ENCODE measurements around the gene GPR84.
A peak's percentile ranks its signal among the peaks of the same experiment; 100 is the strongest.

GPR84 gene

DNA sequence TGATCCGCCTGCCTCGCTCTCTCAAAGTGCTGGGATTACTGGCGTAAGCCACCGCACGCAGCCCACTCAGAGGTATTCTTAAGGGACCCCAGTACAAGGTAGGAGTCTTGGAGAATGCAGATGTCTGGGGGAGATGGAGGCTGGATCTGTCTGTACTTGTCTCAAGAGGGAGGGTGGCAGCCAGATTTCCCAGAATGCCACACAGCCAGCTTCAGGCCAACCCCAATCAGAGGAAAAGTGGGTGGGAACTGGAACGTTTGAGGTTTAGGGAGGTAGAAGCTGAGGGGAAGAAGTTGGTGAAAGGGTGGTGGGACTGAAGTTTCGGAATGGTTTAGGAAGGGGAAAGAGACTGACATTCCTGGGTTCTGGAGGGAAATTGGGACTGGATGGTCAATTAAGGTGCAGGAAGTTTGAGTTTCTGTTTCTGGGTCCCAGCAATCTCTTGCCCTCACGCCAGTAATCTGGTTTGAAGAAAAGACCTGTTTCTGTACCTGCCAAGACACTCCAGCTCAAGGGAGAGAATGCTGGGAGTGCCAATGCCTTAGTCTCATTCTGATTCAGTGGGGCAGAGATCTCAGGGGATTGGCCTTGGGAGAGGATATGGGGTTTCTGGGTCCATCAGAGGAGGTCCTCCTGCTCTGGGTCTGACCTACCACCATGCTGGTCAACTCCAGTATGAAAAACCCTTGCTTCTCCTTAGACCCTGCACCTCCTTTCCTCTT lies 28.4 kb upstream of the GPR84 start:
- DNase-seq (ENCODE audit: low read depth, low spot score) = no peak

DNA sequence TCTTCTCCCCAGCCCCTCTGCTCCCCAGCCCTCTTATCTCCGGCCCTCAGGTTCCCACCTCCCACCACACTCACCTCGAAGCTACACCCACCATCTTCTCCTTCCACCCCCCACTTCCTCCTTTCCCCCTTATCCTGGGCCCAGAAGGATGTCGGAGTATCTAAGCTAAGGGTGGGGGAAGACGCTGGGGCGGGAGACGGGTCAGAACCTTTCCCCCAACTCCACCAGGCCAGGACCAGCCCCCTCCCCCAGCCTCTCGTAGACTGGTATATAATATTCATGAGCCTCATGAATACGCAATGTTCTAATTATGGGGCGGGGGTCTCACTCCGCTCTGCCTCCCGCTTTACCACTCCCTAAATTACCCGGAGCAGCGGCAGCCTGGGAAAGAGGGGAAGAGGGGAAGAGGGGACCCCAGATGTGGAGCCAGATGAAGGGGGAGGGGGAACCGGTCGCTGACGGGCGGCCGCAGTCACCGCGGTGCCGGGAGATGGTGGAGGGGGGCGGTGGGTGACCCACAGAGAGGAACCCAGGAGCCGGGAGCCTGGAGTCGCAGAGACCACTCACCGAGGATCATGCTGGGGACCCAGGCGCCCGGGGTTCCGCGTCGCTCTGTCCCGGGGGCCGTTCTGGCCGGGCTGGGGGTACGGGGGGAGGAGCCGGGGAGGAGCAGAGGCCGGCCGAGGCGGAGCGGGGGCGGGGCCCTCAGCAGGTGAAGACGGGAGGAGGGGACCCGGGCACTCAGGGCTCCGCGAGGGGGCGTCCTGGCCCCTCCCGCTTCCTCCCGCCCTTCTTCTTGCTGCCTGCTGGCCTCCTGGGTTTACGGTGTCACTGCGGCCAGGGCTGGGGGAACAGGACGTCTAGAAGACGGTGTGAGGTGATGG lies 26.6 kb upstream of the GPR84 start:
- DNase-seq (ENCODE audit: low read depth, low spot score) = peak; percentile 84

DNA sequence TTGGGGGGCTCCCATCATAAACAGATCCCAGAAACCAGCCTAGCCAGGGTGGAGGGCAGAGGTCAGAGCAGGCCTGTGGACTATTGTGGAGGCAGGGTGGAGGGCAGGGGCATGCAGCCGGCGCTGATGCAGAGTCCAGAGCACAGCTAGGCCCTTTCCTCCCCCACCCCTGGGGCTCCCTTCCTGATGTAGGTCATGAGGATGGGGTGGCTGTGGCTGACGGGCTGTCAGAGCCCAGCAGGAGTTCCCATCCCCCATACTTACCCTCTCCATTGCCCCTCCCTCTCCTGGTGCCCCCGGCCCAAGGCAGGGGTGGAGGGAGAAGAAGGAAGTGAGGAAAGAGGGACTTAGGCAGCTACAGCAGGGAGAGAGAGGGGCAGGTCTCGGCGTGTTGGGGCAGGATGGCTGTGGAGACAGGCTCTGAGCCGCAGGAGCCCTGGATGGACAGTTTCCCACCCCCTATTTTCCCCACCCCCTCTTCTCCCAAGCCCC lies 25.9 kb upstream of the GPR84 start:
- DNase-seq (ENCODE audit: low read depth, low spot score) = peak; percentile 83

DNA sequence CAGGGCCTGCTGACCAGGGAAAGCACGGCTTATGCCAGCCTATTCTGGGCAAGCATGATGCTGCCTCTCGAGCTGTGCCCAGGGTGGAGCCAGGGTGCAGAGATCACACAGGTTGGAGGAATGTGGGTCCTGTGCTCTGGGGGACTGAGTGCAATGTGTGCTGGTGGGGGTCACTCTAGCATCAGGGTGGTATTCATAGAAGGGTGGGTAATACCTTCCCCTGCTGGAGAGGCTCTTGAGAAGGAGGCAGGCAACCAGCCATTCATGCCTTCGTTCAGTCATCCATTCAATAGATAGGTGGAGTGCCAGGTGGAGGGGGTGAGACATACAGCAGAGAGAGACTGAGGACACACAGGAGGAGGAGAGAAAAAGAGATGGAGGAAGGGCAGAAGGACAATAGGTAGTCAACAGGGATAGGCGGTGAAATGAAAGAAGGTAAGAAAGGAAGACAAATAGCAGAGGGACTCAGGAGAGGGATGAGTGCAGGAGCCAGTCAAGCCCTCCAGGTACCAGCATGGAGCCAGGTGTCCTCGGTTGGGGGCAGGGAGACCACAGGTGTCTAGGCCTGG lies 25.4 kb upstream of the GPR84 start:
- DNase-seq (ENCODE audit: low read depth, low spot score) = no peak

DNA sequence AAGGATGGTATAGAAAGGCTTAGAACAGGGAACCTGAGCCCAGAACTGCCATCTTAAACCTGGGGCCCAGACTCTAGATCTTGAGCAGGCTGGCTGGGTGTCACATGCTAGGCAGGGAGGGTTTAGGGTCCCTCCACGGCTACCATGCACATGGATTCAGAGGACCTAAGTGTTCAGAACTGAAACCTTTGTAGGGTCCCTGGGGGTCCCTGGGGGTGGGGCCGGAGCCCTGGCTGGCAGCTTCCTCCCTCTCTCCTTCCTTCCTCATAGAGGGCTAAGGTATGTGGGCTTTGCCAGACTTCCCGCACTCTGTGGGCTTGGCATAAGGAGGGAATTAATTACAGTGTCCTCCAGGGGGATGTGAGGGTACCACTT lies 24.8 kb upstream of the GPR84 start:
- DNase-seq (ENCODE audit: low read depth, low spot score) = no peak

DNA sequence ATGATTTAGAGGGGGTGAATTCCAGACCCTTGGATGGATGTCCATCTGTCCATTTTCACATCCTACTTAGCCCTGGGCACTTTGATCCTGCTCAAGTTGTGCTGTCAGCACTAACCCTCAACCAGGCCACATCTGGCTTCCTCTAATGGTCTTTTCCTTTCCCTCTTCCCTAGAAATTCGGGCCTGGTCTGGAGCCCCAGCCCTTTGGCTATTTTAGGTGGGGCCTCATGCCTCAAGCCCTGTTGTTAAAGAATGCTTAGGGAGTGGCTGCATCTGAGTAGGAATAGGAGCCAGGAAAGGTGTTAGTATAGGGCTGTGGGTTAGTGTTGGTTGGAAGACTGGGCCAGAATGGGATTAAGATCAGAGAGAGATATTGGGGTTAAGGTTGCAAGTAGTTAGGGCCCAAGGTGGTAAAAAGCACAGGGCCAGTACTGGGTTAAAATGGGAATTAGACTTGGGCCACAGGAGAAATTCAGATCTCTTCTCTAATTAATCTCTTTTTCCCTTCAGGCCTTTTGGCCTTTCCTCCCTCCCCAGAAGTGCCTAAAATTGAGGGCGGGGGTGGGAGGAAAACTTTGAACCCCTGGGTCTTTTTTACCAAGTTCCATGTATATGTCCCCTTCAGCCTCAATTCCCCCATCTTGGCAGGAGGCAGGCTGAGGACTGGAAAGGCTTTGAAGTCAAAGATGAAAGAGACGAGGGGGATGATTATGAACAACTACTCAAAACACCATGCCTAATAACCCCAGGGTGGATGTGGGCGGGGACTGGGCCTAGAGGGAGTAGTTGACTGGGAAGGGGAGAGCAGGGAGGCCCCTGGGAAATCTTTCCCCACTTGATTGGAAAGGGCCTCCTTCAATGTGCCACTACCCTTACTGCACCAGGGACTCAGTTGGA lies 24.2 kb upstream of the GPR84 start:
- peak; percentile 93 for DNase-seq (ENCODE audit: low read depth, low spot score)

DNA sequence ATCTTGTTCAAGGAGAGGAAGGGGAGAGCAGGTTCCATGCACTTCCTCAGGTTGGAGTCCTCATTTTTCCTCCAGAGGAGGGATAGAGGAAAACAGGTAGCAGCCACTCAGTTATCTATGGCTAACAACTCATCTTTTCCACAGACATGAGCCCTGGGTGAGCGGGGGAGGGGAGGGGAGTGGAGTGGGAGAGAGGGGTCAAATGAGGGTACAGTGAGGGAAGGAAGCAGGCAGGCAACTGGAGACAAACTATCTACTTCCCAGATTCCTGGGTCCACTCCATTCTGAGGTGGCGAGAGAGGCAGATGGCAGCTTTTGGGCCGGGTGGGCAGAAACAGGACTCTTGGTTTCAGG lies 22.8 kb upstream of the GPR84 start:
- no peak for DNase-seq (ENCODE audit: low read depth, low spot score)

DNA sequence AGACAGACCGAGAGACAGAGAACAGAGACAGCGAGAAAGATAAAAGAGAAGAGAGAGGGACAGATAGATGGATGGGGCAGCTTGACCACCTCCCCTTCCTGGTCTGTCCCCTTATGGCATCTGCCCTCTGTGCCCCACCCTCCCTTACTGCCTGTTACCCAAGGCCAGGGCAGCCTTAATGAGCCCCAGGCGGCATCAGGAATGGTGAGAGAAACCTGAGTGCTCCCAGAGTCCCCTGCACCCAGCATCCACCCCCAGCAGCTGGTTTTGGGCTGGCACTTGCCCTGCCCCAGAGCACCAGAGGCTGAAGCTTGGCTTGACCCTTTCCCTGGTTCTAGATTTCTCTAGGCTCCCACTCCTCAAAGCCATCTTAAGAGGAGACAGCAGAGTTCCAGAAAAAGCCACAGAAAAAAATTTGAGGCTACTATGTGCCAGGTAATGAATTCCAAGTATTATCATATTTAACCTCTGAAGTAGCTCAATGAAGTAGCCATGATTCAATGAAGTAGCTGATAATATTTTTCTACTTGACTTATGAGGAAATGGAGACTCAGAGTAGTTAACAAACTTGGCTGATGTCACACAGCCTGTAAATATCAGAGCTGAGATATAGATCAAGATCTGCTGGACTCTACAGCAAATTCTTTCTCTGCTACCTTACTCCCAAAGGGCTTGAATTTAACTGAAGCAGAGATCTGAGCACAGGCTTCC lies 22.3 kb upstream of the GPR84 start:
- no peak for DNase-seq (ENCODE audit: low read depth, low spot score)

DNA sequence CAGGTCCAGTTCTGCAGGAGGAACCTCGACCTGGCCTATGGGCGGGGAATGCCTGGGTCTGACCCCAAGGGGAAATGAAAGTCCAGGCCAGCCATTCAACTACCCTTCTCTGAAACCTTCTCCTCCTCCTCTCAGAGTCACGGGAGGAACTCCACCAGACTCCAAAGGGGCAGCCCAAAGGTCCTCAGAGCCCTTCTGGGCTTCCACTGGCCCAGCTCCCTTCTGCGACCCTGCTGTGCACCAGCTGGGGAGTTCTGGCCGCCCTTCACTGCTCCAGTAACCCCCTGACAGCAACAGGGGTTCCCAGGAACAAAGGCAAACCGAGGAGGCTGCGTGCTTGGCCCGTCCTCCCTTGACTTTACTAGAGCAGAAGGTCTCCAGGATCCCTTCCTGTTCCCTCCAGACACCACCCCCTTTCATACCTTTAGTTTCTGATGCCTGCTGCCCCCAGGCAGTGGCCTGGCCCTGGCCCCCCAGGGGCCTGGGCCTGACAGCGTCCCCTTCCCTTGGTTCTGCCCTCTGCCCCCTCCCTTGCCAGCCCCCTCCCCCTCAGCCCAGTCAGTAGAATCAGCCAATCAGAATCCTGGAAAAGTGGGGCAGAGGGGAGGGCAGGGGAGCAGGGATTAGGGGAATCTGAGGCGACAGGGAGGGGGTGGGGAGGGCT lies 21.1 kb upstream of the GPR84 start:
- peak; percentile 61 for DNase-seq (ENCODE audit: low read depth, low spot score)

DNA sequence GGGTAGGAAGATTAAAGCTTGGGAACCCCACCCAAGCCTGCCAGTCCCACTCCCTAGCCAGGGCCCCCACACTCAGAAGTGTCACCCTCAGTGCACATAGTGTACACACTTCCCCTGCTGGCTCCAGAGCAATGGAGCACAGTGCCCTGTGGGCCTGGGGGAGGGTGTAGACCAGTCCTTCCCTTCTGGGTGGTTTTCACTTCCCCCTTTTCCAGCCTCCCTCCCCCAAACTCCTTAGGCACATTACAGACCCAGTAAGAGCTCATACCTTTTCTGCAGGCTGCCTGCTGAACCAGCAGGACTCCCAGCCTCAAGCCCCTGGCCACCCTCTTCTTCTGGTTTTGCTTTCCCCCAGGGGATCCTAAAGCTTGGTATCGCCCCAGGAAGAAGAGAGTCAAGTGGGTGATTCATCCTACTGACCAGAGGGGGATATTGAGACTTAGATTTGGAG lies 20.3 kb upstream of the GPR84 start, which contains the start of gene ZNF385A:
TSS of gene ZNF385A (minus strand) at position 143 of the 451 bp plus-strand sequence. CDS start 219 bp downstream, outside the sequence.
- DNase-seq (ENCODE audit: low read depth, low spot score) = peak; percentile 49

DNA sequence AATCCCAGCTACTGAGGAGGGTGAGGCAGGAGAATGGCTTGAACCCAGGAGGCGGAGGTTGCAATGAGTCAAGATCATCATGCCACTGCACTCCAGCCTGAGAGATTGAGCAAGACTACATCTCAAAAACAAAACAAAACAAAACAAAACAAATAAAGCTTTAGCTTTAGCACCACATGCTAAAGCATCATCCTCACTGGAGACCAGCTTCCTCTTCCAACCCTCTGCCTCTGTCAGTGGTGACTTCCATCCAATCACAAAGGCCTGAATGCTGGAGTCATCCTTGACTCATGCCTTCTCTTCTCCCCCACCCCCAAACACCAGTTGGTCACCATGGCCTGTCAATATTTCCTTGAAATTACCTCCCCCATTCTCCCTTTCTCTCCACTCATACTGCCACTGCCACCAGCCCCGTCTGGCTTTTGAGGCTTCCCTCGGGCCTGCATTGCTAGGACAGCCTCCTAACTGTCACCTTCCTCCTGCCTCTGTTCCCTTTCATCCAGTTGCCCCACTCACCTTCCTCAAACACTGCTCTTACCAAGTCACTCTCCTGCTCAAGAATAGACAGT lies 18.8 kb upstream of the GPR84 start:
- DNase-seq (ENCODE audit: low read depth, low spot score) = no peak

DNA sequence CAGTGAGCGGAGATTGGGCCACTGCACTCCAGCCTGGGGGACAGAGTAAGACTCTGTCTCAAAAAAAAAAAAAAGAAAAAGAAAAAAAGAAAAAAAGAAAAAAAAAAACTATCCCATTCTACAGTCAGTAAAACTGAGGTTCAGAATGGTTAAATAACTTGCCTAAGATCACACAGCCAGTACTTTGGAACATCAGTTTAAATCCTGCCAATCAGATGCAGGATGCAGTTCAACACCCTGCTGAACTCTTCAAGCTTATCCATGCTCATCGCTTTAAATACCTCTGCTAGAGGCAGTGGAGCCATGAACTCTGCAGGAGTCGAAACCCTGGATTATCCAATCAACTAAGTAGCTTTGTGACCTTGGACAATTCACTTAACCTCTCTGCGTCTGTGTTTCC lies 16.9 kb upstream of the GPR84 start:
- no peak for DNase-seq (ENCODE audit: low read depth, low spot score)

DNA sequence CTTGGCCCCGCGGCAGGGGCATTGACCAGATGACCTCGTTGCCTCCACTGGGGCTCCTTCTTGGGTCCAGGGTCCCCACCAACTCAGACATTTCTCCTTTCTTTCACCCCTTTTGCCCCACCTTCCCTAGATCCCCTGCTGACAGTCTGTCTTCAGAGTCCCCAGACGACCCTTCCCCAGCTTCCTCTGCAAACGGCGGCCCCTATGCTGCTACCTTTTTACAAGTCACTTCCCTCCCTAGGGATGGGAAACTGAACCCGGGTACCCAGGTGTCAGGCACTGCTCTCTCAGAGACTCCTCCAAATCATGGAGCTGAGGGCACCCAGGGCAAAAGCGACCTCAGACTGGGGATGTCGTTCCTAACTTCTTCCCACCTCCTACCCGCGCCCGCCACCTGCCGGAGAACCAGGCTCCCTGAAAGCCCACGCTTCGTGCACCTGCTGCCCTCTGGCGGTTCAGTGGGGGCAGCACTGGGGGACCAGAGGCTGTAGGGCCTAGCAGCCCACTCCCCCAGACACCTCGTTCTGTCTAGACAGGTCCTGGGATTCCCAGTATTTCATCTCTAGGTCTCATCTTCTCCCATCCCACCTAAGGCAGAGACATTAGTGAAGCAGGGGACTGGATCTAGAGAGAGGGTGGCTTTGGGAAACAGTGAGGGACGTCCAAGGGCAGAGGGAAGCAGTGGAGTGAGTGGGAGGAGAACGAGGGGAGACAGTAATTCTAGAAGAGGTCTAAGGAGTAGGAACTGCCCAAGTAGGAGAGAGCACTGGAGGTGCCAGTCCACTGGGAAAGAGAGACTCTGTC lies 15.3 kb upstream of the GPR84 start:
- DNase-seq (ENCODE audit: low read depth, low spot score) = peak; percentile 95

DNA sequence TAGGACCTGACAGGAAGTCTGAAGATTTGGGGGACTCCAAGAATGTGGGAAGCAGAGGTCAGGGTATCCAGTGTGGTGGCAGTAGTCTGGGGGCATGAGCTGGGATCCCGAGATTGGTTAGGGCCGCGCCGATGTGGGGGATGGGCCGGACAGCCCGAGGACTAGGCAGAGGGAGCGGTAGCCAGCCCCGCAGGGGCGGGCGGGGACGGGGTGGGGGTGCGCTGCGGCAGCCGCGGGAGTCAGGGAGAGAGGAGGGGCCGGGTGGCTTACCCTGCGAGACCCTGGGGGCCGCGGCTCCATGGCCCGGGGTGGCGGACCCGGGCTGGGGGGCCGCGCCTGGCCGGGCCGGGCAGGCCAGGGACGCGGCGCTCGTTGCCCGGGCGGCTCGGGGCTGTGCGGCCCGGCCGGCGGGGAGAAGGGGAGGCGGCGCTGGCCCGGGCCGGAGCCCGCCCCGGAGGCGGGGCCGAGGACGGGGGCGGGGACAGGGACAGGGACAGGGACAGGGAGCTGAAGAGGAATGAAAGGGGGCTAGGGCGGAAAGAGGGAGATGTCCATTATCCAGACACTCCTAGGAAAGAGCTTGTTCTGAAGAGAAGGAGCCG lies 14.6 kb upstream of the GPR84 start:
- DNase-seq (ENCODE audit: low read depth, low spot score) = peak; percentile 82

DNA sequence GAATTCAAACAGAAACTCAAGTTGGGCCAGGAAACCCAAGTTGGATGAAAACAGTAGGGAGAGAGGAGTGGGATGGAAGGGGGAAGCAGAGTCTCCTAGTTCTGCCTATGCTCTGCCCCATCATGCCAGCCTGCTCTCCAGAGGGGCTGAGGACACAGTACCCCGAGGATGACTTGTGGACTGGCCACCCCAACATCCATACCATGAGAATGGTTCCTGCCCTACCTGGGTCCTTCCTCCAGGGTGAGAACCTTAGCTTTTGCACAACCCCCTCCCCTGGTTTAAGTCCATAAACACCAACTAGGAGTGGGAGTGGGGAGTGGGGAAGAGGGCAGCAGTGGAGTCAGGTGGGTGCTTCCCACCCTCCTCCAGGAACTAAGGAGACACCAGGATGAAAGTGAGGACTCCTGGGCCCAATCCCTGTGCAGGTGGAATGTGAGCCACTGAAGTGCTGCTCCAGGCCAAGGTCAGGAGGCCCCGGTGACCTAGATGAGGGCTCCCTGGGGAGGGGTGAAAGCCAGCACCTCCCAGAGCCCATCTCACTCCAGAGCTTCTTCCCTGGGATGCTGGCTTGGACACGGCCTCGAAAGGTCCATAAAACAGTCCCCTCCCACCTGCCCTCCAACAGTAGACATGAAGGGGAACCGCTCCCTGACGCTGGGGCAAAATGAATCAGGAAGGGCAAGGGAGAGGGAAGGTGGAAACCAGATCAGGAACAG lies 13.7 kb upstream of the GPR84 start:
- DNase-seq (ENCODE audit: low read depth, low spot score) = no peak

DNA sequence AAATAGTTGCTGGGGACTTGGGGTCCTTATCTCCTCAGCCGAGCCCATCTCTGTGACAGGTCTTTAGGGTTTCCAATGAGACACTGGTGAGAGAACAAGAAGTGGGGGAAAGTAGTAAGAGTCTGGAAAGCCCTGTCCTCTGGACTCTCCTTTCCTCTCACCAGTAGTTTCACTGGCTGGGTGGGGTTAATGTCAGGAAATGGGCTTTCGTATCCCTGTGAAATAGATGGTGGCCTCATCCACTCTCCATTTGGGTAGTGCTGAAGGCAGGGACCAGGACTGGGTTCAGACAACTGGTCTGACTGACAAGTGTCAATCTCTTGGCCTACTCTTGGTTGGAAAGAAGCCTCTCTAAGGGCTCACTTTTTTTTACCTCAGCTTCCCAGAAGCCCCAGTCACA lies 12.7 kb upstream of the GPR84 start:
- no peak for DNase-seq (ENCODE audit: low read depth, low spot score)

DNA sequence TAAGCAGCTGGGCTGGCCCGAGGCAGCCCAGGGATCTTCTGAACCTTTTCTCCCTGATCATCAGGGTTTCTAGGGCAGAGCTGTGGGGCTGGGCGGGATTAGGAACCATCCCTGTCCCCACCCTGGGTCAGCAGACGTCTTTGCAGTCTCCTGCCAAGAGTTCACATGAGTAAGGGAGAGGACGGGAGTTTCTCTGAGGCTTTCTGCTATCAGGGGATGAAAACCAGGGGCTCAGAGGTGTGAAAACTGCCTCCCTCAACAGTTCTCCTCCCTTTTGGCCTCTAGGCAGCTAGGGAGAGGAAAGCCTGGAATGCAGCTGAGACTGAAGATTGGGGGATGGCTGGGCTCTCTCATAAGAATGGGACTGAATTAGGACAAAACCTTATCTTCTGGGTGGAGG lies 12.3 kb upstream of the GPR84 start:
- DNase-seq (ENCODE audit: low read depth, low spot score) = peak; percentile 50

DNA sequence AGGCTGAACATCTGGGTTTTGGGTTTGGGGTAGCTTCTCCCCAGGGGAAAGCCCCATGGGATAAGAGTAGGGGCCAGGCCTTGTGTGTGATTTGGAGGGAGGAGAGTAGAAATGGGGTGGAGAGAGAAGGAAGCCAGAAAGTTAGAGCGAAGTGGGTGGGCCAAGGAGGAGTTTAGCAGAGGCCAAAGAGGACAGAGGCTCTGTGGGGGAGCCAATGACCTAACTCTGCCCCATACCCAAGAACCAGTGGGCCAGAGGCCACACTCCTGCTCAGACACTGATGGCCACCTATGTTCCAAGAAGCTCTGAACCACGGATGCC lies 10.9 kb upstream of the GPR84 start:
- no peak for DNase-seq (ENCODE audit: low read depth, low spot score)

All from ELF-1 (cell line).